C4-2B (cell line): Measurements from ENCODE around the gene SLC28A3.

Experiments used
- ZFX ChIP-seq: fragments of 450-650 bp; IDR thresholded peaks from 2 replicates; pipeline ENCODE4 v1.6.1; 2017
- TF ChIP-seq, protein P1 (sequence below): fragments of 450-650 bp; conservative IDR thresholded peaks from 2 replicates; pipeline ENCODE4 v1.5.1; 2017; ENCODE audit warnings: mild to moderate bottlenecking

- TF ChIP-seq, protein P1, sequence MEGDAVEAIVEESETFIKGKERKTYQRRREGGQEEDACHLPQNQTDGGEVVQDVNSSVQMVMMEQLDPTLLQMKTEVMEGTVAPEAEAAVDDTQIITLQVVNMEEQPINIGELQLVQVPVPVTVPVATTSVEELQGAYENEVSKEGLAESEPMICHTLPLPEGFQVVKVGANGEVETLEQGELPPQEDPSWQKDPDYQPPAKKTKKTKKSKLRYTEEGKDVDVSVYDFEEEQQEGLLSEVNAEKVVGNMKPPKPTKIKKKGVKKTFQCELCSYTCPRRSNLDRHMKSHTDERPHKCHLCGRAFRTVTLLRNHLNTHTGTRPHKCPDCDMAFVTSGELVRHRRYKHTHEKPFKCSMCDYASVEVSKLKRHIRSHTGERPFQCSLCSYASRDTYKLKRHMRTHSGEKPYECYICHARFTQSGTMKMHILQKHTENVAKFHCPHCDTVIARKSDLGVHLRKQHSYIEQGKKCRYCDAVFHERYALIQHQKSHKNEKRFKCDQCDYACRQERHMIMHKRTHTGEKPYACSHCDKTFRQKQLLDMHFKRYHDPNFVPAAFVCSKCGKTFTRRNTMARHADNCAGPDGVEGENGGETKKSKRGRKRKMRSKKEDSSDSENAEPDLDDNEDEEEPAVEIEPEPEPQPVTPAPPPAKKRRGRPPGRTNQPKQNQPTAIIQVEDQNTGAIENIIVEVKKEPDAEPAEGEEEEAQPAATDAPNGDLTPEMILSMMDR = no peak
- no peak for TF ChIP-seq ZFX
These were observed 21.1 kb upstream of the SLC28A3 start for GRCh38 chr9:84361645-84362044.
